GM12878 (cell line): ENCODE results near the gene ASCC2. TPM values are rescaled to one million over a fixed set of nuclear protein-coding genes. Genes with fewer than 3 reads are reported as not detected.
A peak's percentile ranks its signal among the peaks of the same experiment; 100 is the strongest.

Experiments used
- ATAC-seq: fragments of 200-7000 bp; cut with Tn5 transposase; 3 replicates; pipeline ENCODE4 v1.9.1; 2020; ENCODE audit warnings: mild to moderate bottlenecking, moderate library complexity
- BruUV-seq: library from RNA; stranded (reverse); fragments of 400-500 nt; replicated peaks from 2 replicates; lab custom pipeline; 2021; lab: Mats Ljungman, UMichigan
- CTCF ChIA-PET: fragments of 300-600 bp; sonication (Branson Sonifier 250); formaldehyde crosslinking; extraction: SDS; loops from one replicate; lab custom pipeline; 2021; ENCODE audit warnings: inconsistent platforms; lab: Yijun Ruan, JAX
- POLR2A ChIA-PET: fragments of 350-600 bp; formaldehyde crosslinking; extraction: SDS; loops from one replicate; lab custom pipeline; 2021; ENCODE audit warnings: inconsistent platforms; lab: Charles Lee
- RAD21 ChIA-PET: fragments of 300-600 bp; sonication (Branson Sonifier 250); formaldehyde crosslinking; loops from one replicate; lab custom pipeline; 2023; ENCODE audit warnings: antibody characterized with exemption; ENCODE audit not compliant: unreplicated experiment; lab: Charles Lee
- SMC1A ChIA-PET: fragments of 300-600 bp; sonication (Branson Sonifier 250); formaldehyde crosslinking; loops from one replicate; lab custom pipeline; 2023; ENCODE audit not compliant: unreplicated experiment, uncharacterized antibody; lab: Charles Lee
- DNase-seq: peaks from one replicate; pipeline ENCODE4 v3.0.0-alpha.2; 2011; ENCODE audit warnings: low read depth, low spot score
- FAIRE-seq: peaks from 3 replicates; lab custom pipeline; 2011; peaks lifted over from hg19 to GRCh38; lab: Jason Lieb, UNC
- H2AFZ ChIP-seq: 2 replicates; pipeline ENCODE4 v1.6.0; 2011; ENCODE audit warnings: low read depth, low read length, control low read depth; ENCODE audit not compliant: control insufficient read depth
- H3K27ac ChIP-seq: 2 replicates; pipeline ENCODE4 v1.5.1; 2011; ENCODE audit warnings: control low read depth; ENCODE audit not compliant: control insufficient read depth, insufficient read depth
- H3K27me3 ChIP-seq, 2 experiments: replicated peaks in 1 of 2; 2 replicates each; pipeline versions ENCODE4 v1.6.0 to v1.6.1; 2011; ENCODE audit warnings: low read length in 1 of 2; ENCODE audit not compliant: control insufficient read depth in 2 of 2, insufficient read depth in 2 of 2
- H3K36me3 ChIP-seq, 2 experiments: 2 replicates each; pipeline ENCODE4 v1.5.1; 2011; ENCODE audit warnings: low read length in 1 of 2; ENCODE audit not compliant: control insufficient read depth in 2 of 2, insufficient read depth in 2 of 2
- H3K4me1 ChIP-seq: 2 replicates; pipeline ENCODE4 v1.6.1; 2011; ENCODE audit warnings: mild to moderate bottlenecking, low read length, moderate library complexity, mixed read lengths; ENCODE audit not compliant: control insufficient read depth, insufficient read depth
- H3K4me2 ChIP-seq: 2 replicates; pipeline ENCODE4 v1.6.0; 2011; ENCODE audit warnings: control low read depth; ENCODE audit not compliant: control insufficient read depth, insufficient read depth
- H3K4me3 ChIP-seq: fragments of 200-600 bp; sonication (generic); 2 replicates; pipeline ENCODE4 v1.5.1; 2016
- H3K79me2 ChIP-seq: 2 replicates; pipeline ENCODE4 v1.6.0; 2011; ENCODE audit warnings: low read length; ENCODE audit not compliant: control insufficient read depth, insufficient read depth
- H3K9ac ChIP-seq: 2 replicates; pipeline ENCODE4 v1.8.0; 2011; ENCODE audit warnings: low read length, control low read depth, mixed read lengths; ENCODE audit not compliant: control insufficient read depth, insufficient read depth
- H3K9me3 ChIP-seq: replicated peaks from 3 replicates; pipeline ENCODE4 v1.5.1; 2011; ENCODE audit warnings: mild to moderate bottlenecking, low read length; ENCODE audit not compliant: control insufficient read depth, insufficient read depth
- H4K20me1 ChIP-seq: 2 replicates; pipeline ENCODE4 v1.6.0; 2011; ENCODE audit not compliant: control insufficient read depth, insufficient read depth
- EGR1 ChIP-seq, 2 experiments: IDR thresholded peaks; 1 replicate in 1 of 2; 2 replicates in 1 of 2; pipeline ENCODE4 v1.6.1; 2011 to 2012; ENCODE audit warnings: low read depth in 2 of 2, low read length in 2 of 2, borderline replicate concordance in 1 of 2, mild to moderate bottlenecking in 1 of 2, moderate library complexity in 1 of 2
- ELK1 ChIP-seq: IDR thresholded peaks from 2 replicates; pipeline ENCODE4 v1.6.1; 2012; ENCODE audit warnings: low read depth, low read length, improper control_type of control experiment
- NFYB ChIP-seq: IDR thresholded peaks from 2 replicates; pipeline ENCODE4 v1.6.1; 2011; ENCODE audit warnings: low read depth, mild to moderate bottlenecking, low read length, improper control_type of control experiment, moderate library complexity; ENCODE audit not compliant: insufficient read depth
- RAD21 ChIP-seq: IDR thresholded peaks from 2 replicates; pipeline ENCODE4 v1.6.1; 2011; ENCODE audit warnings: mild to moderate bottlenecking, low read depth, low read length, moderate library complexity; ENCODE audit not compliant: insufficient read depth
- WGBS: methylation state at CpG from one replicate; pipeline ENCODE4 v1.1.6; 2016; ENCODE audit warnings: low lambda C conversion rate; ENCODE audit not compliant: insufficient replicate concordance, insufficient coverage; ENCODE audit errors: missing lambda C conversion rate; 5-methylcytosine and 5-hydroxymethylcytosine counted together
- in situ Hi-C: fragments of 300-500 bp; cut with MboI; formaldehyde crosslinking; loops from 9 replicates; pipeline ENCODE4 v1.14.3; 2018; ENCODE audit warnings: mixed read lengths
- intact Hi-C: fragments of 100-400 bp; cut with micrococcal nuclease; formaldehyde crosslinking; loops from one replicate; pipeline ENCODE4 v1.14.2; 2022; ENCODE audit not compliant: unreplicated experiment
- polyA plus RNA-seq, 11 experiments: library from polyadenylated mRNA; depleted of rRNA in 4 of 11; unstranded in 6 of 11; stranded (reverse) in 5 of 11; fragments of >200 nt; fragmentation: Nextera tagmentation in 4 of 11; fragmentation: Illumina TruSeq in 1 of 11; extraction: Ambion mirVana in 4 of 11; extraction: Trizol in 1 of 11; gene quantifications; 1 replicate in 1 of 11; 2 replicates in 10 of 11; pipeline versions ENCODE4 v1.2.1 to v1.2.3, GENCODE V29; 2011 to 2016; ENCODE audit warnings: inconsistent platforms in 2 of 11, missing spikeins in 2 of 11, low read depth in 1 of 11
- total RNA-seq, 4 experiments: library from RNA; depleted of rRNA in 3 of 4; stranded (reverse); fragments of >200 nt in 3 of 4; fragmentation: Illumina TruSeq in 1 of 4; extraction: Trizol in 1 of 4; gene quantifications; 2 replicates each; pipeline versions ENCODE4 v1.2.1 to v1.2.3, GENCODE V29; 2013 to 2021

The ASCC2 gene
- total and polyA plus RNA-seq, 10 of the 15 experiments (the other 5 are each of a cell fraction or from before 2014, with no cell fraction given) = 5.3 to 91.4 (median 56.5) TPM

GRCh38 chr22:29879753-29880152 lies 41.7 kb upstream of the ASCC2 start:
- TF ChIP-seq EGR1 (IDR thresholded peaks at IDR 0.05; ENCODE audit: borderline replicate concordance in 1 of 2, low read depth in 2 of 2, low read length in 2 of 2) (no peak), NFYB (peak; percentile 78)
- Histone ChIP-seq H3K27me3 (no peaks in the 10 kb centered on the region), H3K4me2 (no peak overlapping the region), H2AFZ (no peak overlapping the region), H3K9me3 (no peaks in the 10 kb centered on the region), H4K20me1 (no peaks in the 10 kb centered on the region), H3K27ac (no peak overlapping the region), H3K4me1 (no peaks in the 10 kb centered on the region), H3K79me2 (peaks cover 16% of the 10 kb centered on the region), H3K9ac (no peak overlapping the region), H3K4me3 (no peak overlapping the region), H3K36me3 (no peaks in the 10 kb centered on the region)
- SMC1A ChIA-PET = interaction anchor here (1.2 kb wide), 1 partner anchor 197 kb away, joined by 3 read pairs; no protein-coding TSS in a partner anchor
- RAD21 ChIA-PET = no interaction called here
- WGBS = 71% methylated on average over 5 of the region's 5 CpGs
- CTCF ChIA-PET = no interaction called here
- no peak for FAIRE-seq
- POLR2A ChIA-PET = no interaction called here
- peak; percentile 33 for ATAC-seq
- intact Hi-C loops = loop anchor here (10.0 kb wide), 1 partner anchor 105 kb away; no protein-coding TSS in a partner anchor
- DNase-seq = no peak
- in situ Hi-C loops = no loop called here
- BruUV-seq = no TSS peak

GRCh38 chr22:29877620-29878019 lies 39.5 kb upstream of the ASCC2 start:
- ChIA-PET POLR2A (no interaction called here), SMC1A (no interaction called here), RAD21 (no interaction called here), CTCF (interaction anchor here (0.8 kb wide), 1 partner anchor 31 kb away, joined by 3 read pairs; no protein-coding TSS in a partner anchor)
- no peak overlapping the region for H2AFZ ChIP-seq
- H3K79me2 ChIP-seq = no peaks in the 10 kb centered on the region
- no TSS peak for BruUV-seq
- intact Hi-C loops = no loop called here
- no peaks in the 10 kb centered on the region for H3K9me3 ChIP-seq
- DNase-seq (no peak), FAIRE-seq (no peak), ATAC-seq (no peak)
- H3K36me3 ChIP-seq = no peaks in the 10 kb centered on the region
- H3K4me1 ChIP-seq = no peaks in the 10 kb centered on the region
- TF ChIP-seq ELK1 (no peak), RAD21 (no peak)
- H3K4me3 ChIP-seq = no peak overlapping the region
- in situ Hi-C loops = no loop called here
- 50% methylated on average over 2 of the region's 2 CpGs for WGBS
- no peak overlapping the region for H3K27ac ChIP-seq
- no peaks in the 10 kb centered on the region for H3K27me3 ChIP-seq
- H3K4me2 ChIP-seq = no peak overlapping the region
- H4K20me1 ChIP-seq = no peaks in the 10 kb centered on the region
- no peak overlapping the region for H3K9ac ChIP-seq
